Cardiac muscle cell (in vitro differentiated cells and primary cell): ENCODE results near the gene TMEM109. TPM values are rescaled to one million over a fixed set of nuclear protein-coding genes. Genes with fewer than 3 reads are reported as not detected.
"Not testable (repeated sequence)": the region's sequence is repeated elsewhere in the genome, so short reads cannot be mapped to it uniquely, and the experiment has no call there.

Source experiments
- DNase-seq, 2 donors: peaks; one replicate each; pipeline versions ENCODE4 v3.0.0 to v3.0.0-alpha.2; 2010 to 2017; ENCODE audit warnings: low read depth in 1 of 2, low spot score in 1 of 2
- H3K27ac ChIP-seq: fragments of 200-600 bp; sonication (generic); 2 replicates; pipeline ENCODE4 v1.5.1; 2016
- H3K27me3 ChIP-seq: fragments of 200-600 bp; sonication (generic); 2 replicates; pipeline ENCODE4 v1.6.0; 2016; ENCODE audit warnings: control low read depth
- H3K36me3 ChIP-seq: fragments of 200-600 bp; sonication (generic); 2 replicates; pipeline ENCODE4 v1.5.1; 2016; ENCODE audit warnings: control low read depth
- H3K4me1 ChIP-seq: fragments of 200-600 bp; sonication (generic); 2 replicates; pipeline ENCODE4 v1.8.1; 2017; ENCODE audit warnings: low read depth, mild to moderate bottlenecking, mixed run types
- H3K4me3 ChIP-seq: fragments of 200-600 bp; sonication (generic); 2 replicates; pipeline ENCODE4 v1.5.1; 2016; ENCODE audit warnings: mild to moderate bottlenecking
- H3K9me3 ChIP-seq: fragments of 200-600 bp; sonication (generic); 2 replicates; pipeline ENCODE4 v1.5.1; 2017; ENCODE audit warnings: low read depth, mild to moderate bottlenecking, control low read depth
- CTCF ChIP-seq: IDR thresholded peaks from 2 replicates; pipeline ENCODE4 v1.5.1; 2012; ENCODE audit warnings: low read depth, mild to moderate bottlenecking, low read length
- polyA plus RNA-seq: library from polyadenylated mRNA; unstranded; fragments of >200 nt; fragmentation: Nextera tagmentation; extraction: Ambion mirVana; gene quantifications from 2 replicates; pipeline ENCODE4 v1.2.1, GENCODE V29; 2016
- total RNA-seq: library from RNA; depleted of rRNA; stranded (reverse); fragments of >200 nt; gene quantifications from 2 replicates; pipeline ENCODE4 v1.2.3, GENCODE V29; 2016

The TMEM109 gene
- total and polyA plus RNA-seq, 2 experiments from 2014 or later, result 56.7 to 109 TPM

GRCh38 chr11:60905551-60906113 lies 8.3 kb upstream of the TMEM109 start:
- peak in 1 of 2 donors; percentile 29 for DNase-seq
- TF ChIP-seq CTCF, result no peak
- peak overlapping the region; percentile 63 for H3K4me3 ChIP-seq

GRCh38 chr11:60906132-60906972 lies 7.6 kb upstream of the TMEM109 start, which contains the start of gene PRPF19:
Gene PRPF19, minus strand, starts transcription at chr11:60906585. Its CDS starts 203 bp downstream, at chr11:60906382.
- TF ChIP-seq CTCF, result no peak
- H3K4me3 ChIP-seq, result peak within 1 kb of the TSS; percentile 63
- H3K4me1 ChIP-seq, result peaks cover 5% of the 10 kb centered on the region
- peaks cover 20% of the 10 kb centered on the region for H3K27me3 ChIP-seq
- H3K36me3 ChIP-seq, result no peaks in the 10 kb centered on the region
- peak within 1 kb of the TSS; percentile 92 for H3K27ac ChIP-seq
- no peaks in the 10 kb centered on the region for H3K9me3 ChIP-seq
- DNase-seq, result peak; percentile 96 to 98

More at GRCh38 chr11:60905551-60906113, 8.3 kb upstream of the TMEM109 start:
- no peaks in the 10 kb centered on the region for H3K9me3 ChIP-seq
- peaks cover 20% of the 10 kb centered on the region for H3K27me3 ChIP-seq
- H3K27ac ChIP-seq, result peak overlapping the region; percentile 92
- H3K36me3 ChIP-seq, result peaks cover 3% of the 10 kb centered on the region
- peaks cover 5% of the 10 kb centered on the region for H3K4me1 ChIP-seq

GRCh38 chr11:60908803-60909202 lies 5.2 kb upstream of the TMEM109 start:
- Histone ChIP-seq H3K4me1 (peaks cover 10% of the 10 kb centered on the region), H3K27me3 (peaks cover 20% of the 10 kb centered on the region), H3K36me3 (no peaks in the 10 kb centered on the region), H3K9me3 (no peaks in the 10 kb centered on the region), H3K27ac (no peak overlapping the region), H3K4me3 (no peak overlapping the region)
- no peak for DNase-seq
- no peak for TF ChIP-seq CTCF

GRCh38 chr11:60909680-60910280 lies 4.2 kb upstream of the TMEM109 start:
- H3K4me3 ChIP-seq, DNase-seq, H3K27ac ChIP-seq, H3K4me1 ChIP-seq, H3K36me3 ChIP-seq, H3K9me3 ChIP-seq: not testable (repeated sequence)
- peaks cover 20% of the 10 kb centered on the region for H3K27me3 ChIP-seq

- DNase-seq, result no peak
- peaks cover 9% of the 10 kb centered on the region for H3K4me1 ChIP-seq
- peaks cover 20% of the 10 kb centered on the region for H3K27me3 ChIP-seq
- no peak for TF ChIP-seq CTCF
- H3K27ac ChIP-seq, result no peak overlapping the region
- no peaks in the 10 kb centered on the region for H3K9me3 ChIP-seq
- H3K4me3 ChIP-seq, result no peak overlapping the region
- H3K36me3 ChIP-seq, result no peaks in the 10 kb centered on the region
These were observed 3.7 kb upstream of the TMEM109 start for GRCh38 chr11:60910281-60910687.
